Superior temporal gyrus (tissue), 1 donor: ENCODE results near the gene MYOG.
A peak's percentile ranks its signal among the peaks of the same experiment; 100 is the strongest.

Experiments used
- DNase-seq: peaks from one replicate; pipeline ENCODE4 v3.0.0-alpha.2; 2016; ENCODE audit errors: extremely low spot score

Gene MYOG

DNA sequence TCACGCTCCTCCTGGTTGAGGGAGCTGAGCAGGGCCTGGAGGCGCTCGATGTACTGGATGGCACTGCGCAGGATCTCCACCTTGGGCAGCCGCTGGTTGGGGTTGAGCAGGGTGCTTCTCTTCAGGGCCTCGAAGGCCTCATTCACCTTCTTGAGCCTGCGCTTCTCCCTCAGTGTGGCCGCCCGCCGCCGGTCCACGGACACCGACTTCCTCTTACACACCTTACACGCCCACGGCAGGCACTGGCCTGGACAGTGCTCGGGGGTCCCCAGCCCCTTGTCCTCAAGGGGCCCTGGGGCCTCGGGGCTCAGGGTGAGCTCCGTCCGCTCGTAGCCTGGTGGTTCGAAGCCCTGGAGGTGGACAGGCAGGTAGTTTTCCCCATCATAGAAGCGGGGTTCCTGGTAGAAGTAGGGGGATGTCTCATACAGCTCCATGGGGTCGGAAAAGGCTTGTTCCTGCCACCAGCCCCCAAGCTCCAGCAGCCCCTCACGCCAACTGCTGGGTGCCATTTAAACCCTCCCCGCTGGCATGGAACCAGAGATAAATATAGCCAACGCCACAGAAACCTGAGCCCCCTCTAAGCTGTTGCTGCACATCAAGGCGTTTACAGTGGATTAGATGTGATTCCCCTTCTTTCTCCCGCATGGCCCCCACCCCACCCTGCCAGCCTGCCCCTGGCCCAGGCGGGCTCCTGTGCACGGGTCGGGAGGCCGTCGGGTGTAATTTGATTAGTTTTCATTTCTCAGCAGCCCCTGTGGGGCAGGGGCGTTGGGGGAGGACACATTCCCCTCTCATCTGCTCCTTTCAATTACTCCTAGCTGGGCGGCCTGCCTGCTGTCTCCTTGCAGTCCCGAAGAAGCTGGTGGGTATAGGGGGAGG lies at the start of gene MYOG:
TSS of gene MYOG (minus strand) at position 485 of the 879 bp plus-strand sequence. CDS start at position 434, 51 bp downstream.
- no peak for DNase-seq

GRCh38 chr1:203133970-203134725 lies 48.3 kb upstream of the MYOG start:
- peak; percentile 72 for DNase-seq

GRCh38 chr1:203131548-203132200 lies 45.9 kb upstream of the MYOG start:
- no peak for DNase-seq

DNA sequence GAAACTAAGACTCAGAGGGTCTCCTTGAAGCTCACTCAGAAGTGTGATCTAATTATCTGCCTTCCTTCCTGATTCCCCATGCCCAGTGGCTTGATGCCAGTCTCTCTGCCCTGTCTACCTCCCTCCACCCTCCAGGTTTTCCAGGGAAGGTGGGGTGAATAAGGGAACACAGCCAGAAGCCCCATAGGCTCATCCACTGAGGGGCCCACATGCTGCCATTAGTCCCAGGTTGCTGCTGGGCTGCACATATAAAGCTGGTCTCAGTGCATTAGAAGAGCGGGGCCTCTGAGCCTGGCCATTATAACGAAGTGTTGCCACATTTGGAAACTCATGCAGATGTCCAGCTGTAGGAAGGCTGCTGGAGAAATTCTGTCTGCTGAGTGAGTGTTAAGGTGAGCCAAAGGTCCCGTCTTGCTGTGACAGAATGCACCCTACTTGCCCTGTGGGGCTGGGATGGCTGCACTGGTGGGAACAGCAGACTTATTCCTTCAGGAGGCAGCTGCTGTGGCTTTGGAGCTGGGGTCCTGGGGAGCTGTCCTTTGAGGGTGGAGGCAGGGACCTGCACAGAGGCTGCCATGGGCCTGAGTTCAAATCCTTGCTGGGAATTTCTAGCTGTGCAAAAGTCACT lies 44.7 kb upstream of the MYOG start:
- no peak for DNase-seq

GRCh38 chr1:203129501-203130231 lies 43.9 kb upstream of the MYOG start:
- DNase-seq, result peak; percentile 95

DNA sequence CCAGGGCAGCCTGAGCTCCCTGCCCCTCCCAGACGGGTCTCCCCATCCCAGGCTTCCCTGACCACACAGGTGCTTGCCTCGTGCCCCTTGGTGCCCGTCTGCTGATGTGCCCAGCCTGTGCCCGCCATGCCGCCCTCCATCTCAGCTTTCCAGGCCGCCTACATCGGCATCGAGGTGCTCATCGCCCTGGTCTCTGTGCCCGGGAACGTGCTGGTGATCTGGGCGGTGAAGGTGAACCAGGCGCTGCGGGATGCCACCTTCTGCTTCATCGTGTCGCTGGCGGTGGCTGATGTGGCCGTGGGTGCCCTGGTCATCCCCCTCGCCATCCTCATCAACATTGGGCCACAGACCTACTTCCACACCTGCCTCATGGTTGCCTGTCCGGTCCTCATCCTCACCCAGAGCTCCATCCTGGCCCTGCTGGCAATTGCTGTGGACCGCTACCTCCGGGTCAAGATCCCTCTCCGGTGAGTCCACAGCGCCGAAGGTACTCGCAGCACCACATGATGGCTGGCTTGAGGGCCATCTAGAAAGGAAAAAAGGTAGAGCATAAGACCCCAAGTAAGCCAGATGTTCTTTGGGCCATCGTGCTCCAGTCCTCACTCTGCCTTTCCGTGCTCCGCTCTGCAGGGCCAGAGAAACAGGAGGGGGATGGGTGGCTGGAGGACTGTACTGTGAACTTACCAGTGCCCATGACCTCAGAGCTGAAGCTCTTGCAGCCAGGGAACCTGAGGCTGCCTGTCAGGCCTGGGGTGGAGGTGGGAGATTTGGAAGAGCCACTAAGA lies 43.1 kb upstream of the MYOG start:
- peak; percentile 74 for DNase-seq

DNA sequence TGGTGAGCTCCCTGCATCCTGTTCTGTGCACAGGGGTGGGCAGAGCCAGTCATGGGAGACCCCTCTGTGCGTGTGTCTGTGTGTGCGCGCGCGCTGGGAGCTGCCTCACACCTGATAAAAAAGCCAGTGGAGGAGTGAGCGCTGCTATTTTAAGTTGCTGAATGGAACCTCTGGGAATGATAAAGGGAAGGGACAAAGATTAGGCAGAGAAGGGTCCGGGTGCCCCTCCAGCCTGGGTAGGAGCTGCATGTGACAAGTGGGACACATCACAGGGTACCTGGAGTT lies 42.6 kb upstream of the MYOG start:
- no peak for DNase-seq

DNA sequence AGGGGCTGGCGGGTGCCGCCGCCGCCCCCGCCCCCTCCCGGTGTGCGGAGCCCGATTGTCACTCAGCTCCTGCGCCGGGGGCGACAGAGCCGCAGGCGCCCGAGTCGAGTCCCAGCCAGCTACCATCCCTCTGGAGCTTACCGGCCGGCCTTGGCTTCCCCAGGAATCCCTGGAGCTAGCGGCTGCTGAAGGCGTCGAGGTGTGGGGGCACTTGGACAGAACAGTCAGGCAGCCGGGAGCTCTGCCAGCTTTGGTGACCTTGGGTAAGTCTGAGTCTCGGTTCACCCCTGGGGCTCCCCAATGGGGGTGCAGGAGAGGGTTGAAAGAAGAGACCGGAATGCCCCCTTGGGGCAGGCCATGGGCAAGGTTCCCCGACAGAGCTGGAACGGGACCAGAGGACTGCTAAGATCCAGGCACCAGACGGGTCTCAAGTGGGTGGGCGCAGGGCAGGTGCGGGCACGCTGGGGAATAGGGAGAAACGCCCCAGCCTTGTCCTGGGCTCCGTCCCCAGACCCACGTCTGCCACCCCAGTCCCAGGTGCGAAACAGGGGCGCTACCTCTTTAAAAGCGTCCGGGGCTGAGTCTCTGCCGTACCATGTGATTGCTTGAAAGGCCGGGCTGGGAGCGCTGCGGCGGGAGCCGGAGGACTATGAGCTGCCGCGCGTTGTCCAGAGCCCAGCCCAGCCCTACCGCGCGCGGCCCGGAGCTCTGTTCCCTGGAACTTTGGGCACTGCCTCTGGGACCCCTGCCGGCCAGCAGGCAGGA lies 42.0 kb upstream of the MYOG start, which contains the start of gene ADORA1:
TSS of gene ADORA1 (plus strand) at position 61 of the 765 bp plus-strand sequence. CDS start 1,116 bp downstream, outside the sequence.
- peak; percentile 88 for DNase-seq

DNA sequence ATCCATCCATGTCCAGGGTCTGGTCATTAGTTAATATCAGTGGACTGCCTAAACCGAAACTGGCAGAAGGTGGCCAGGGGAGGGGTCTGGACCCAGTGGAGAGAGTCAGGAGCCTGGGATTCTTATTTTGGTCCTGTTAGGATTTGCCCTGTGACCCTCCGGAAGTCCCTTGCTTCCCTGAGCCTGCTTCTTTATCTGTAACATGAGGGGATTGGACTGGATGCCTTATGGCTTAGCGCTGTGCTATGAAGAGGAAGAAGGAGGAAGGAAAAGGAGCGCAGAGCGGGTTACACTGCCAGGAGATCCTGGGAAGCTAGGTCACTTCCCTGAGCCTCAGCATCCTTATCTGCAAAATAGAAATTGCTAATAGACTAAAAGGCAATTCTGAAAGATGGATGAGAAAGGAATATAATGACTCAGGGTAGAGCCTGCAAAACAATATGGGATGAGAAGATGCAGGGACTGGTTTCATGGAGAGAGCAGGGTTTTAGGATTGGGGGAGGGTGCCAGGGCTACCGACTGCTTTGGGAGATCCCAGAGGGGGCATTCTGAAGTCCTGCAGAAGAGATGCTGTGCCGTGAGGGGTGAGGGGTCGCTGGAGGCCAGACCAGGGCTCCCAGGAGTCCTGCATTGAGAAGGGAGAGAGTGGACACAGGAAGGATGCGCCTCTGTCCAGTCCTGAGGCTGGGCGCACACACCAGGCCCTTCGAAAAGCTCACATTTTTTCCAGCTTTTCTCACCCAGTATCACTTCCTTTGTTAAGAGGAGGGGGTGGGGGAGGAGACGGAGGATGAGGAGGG lies 41.3 kb upstream of the MYOG start:
- no peak for DNase-seq

GRCh38 chr1:203126151-203126865 lies 40.5 kb upstream of the MYOG start:
- DNase-seq, result peak; percentile 77

DNA sequence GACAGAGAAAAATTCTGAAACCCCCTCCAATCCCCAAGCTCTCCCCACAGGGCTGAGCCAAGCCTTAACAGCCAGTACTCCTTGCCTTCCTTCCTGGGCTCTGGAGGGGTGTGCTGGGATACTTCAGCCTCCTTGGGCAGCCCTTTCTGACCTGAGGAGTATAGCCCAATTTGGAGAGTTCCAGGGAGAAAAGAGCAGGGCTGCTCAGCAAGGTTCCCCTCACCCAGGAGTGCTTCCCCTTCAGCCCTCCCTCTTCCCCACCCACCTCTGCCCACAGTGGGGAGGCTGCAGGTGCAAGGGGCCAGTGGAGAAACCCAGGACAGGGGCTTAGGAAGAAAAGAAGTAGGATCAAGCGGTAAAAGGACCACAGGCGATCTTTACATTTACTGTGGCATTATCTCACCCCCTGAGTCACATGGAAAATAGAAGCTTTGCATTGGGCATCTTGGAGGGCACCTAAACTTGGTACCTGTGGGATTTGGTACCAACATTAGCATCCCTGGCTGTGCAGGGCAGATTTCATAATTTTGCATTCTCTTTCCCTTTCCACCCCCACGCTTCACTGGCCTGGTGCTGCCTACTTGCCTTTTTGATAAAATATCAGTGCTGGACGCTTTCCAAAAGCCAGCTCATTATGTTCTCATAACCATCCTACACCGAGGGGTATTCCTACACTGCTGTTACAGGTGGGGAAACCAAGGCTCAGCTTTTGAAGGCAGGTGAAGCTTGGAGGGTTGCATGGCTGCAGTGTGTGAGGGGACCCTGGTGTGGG lies 38.9 kb upstream of the MYOG start:
- no peak for DNase-seq

DNA sequence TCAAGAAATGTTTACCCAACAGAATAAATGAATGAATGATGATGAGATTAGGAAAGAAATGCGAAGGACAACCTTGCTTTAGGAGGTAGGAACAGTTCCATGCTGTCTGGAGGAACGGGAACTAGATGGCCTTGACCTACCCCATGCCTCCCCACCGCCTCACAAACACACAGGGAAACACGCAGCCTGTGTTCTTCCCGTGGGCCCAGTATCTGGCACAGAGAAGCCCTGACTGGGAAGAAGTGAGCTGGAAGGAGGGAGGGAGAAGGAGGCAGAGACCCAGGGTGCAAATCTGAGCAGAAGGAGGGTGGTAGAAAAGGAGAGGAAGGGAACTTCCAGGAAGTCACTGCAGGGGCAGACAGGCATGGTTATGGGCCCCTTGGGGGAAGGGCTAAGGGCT lies 38.2 kb upstream of the MYOG start:
- DNase-seq, result no peak

GRCh38 chr1:203122159-203122558 lies 36.3 kb upstream of the MYOG start:
- no peak for DNase-seq

DNA sequence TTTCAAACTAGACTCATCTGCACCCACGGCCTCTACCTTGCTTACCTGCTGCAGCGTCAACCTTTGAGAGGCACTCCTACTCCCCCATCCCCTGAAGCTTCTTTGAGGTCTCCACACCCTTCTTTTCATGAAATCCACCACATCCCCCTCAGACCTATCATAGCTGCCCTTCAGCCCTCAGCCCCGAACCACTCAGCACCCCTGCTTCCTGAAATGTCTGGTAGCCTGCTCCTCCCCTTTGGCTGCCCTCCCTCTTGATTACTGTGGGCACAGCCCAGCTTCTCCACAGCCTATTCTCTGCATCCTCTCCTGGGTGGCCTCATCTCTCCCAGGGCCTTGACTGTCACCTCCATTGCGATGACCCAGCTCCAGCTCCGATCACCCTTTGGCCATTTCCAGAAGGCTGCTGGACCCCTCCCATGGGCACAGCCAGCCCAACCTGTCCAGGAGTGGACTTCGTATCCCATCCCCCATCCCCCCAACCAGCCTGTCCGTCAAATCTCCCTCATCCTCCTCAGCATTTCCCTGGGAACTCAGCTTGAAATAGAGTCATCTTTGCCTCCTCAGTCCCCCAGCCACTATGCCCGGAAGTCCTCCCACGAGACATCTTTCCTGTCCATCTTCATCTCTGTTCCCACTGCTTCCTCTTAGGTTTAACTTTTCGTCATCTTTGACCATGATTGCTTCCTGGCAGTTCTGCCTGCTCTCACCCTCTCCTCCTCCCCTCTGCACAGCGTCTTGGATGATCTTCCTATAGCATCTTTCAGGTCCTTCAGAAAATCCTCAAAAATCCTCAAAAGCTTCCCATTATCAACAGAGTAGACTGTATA lies 35.6 kb upstream of the MYOG start:
- no peak for DNase-seq

DNA sequence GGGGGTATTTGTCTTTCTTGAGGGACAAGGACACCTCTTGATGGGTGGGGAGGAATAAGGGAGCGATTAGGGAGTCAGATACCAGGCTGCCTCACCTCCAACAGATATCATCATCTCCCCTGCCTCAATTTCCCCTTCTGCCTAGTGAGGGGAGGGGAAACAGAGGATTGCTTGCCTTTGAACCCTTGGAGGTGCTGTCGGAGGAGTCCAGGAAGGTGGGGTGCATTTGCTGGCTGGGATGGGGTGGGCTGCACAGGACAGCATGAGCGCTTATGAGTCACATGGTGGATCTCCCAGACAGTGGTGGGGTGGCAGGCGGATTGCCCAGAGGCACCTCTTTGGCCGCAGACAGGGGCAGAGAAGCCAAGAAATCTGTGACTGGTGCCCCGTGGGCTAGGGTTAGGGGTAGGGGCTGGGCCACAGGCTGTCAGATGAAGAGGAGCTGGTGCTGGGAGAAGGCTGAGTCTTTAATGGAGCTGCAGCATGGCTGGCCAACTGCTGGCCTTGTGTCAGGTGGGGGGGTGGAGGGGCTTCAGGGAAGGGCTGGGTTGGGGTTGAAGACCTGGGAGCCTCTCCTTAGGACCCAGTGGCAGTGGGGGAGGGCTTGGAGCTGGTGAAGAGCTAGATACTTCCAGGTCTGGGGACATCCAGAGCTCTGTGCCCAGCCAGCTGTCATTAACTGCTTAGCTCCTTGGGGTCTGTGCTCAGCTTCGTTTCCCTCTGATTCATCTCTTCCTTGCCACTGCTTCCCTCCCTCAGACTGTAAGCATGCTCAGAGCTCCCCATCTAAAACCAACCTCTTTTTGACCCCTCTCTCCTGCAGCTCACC lies 34.7 kb upstream of the MYOG start:
- no peak for DNase-seq
